ENCODE results near the gene SERGEF.

GRCh38 chr11:17768547-17768946 is 244.3 kb downstream of the SERGEF start:
- TF ChIP-seq CTCF (IDR thresholded peaks at IDR 0.05; ENCODE audit: insufficient read depth, low read length, poor library complexity, severe bottlenecking) (no peak), EZH2phosphoT487 (conservative IDR thresholded peaks at IDR 0.05; ENCODE audit: low read length) (no peak)
